Measurements from ENCODE around the gene SOX9. TPM values are rescaled to one million over a fixed set of nuclear protein-coding genes. Genes with fewer than 3 reads are reported as not detected.

SOX9 gene
- 1 to 10 TPM; 6.6 to 9.6 TPM for total RNA-seq
- 10 to 100 TPM; 52.8 to 81.5 (median 63.3) TPM for polyA plus RNA-seq (ENCODE audit: insufficient read length in 6 of 6)
- long read RNA-seq, donor 1, transcript SOX9-201 (3 exons, 3,935 nt): major isoform, 38 of 54 reads
- long read RNA-seq, donor 1, partial matches to known transcripts: 16 of 54 reads
- long read RNA-seq, donor 1, other reads (novel, unspliced or antisense): 0 of 54 reads
- long read RNA-seq, donor 2, transcript SOX9-201 (3 exons, 3,935 nt): major isoform, 38 of 53 reads
- long read RNA-seq, donor 2, partial matches to known transcripts: 15 of 53 reads
- long read RNA-seq, donor 2, other reads (novel, unspliced or antisense): 0 of 53 reads
- long read RNA-seq, donor 3, transcript SOX9-201 (3 exons, 3,935 nt): major isoform, 20 of 20 reads
- long read RNA-seq, donor 3, partial matches to known transcripts: 0 of 20 reads
- long read RNA-seq, donor 3, other reads (novel, unspliced or antisense): 0 of 20 reads
- long read RNA-seq, donor 4, partial matches to known transcripts: 0 of 2 reads
- long read RNA-seq, donor 4, other reads (novel, unspliced or antisense): 2 of 2 reads
- long read RNA-seq, donor 5, transcript SOX9-201 (3 exons, 3,935 nt): major isoform, 31 of 40 reads
- long read RNA-seq, donor 5, partial matches to known transcripts: 9 of 40 reads
- long read RNA-seq, donor 5, other reads (novel, unspliced or antisense): 0 of 40 reads
- long read RNA-seq, donor 6, transcript SOX9-201 (3 exons, 3,935 nt): major isoform, 10 of 10 reads
- long read RNA-seq, donor 6, partial matches to known transcripts: 0 of 10 reads
- long read RNA-seq, donor 6, other reads (novel, unspliced or antisense): 0 of 10 reads
- long read RNA-seq, donor 7, transcript SOX9-201 (3 exons, 3,935 nt): major isoform, 16 of 16 reads
- long read RNA-seq, donor 7, partial matches to known transcripts: 0 of 16 reads
- long read RNA-seq, donor 7, other reads (novel, unspliced or antisense): 0 of 16 reads
- long read RNA-seq, donor 8, transcript SOX9-201 (3 exons, 3,935 nt): major isoform, 35 of 40 reads
- long read RNA-seq, donor 8, partial matches to known transcripts: 5 of 40 reads
- long read RNA-seq, donor 8, other reads (novel, unspliced or antisense): 0 of 40 reads
- long read RNA-seq, donor 9: 0 reads
- long read RNA-seq, donor 10: 0 reads
- long read RNA-seq, donor 11: 0 reads
- long read RNA-seq, donor 12, transcript SOX9-201 (3 exons, 3,935 nt): major isoform, 8 of 8 reads
- long read RNA-seq, donor 12, partial matches to known transcripts: 0 of 8 reads
- long read RNA-seq, donor 12, other reads (novel, unspliced or antisense): 0 of 8 reads

DNA sequence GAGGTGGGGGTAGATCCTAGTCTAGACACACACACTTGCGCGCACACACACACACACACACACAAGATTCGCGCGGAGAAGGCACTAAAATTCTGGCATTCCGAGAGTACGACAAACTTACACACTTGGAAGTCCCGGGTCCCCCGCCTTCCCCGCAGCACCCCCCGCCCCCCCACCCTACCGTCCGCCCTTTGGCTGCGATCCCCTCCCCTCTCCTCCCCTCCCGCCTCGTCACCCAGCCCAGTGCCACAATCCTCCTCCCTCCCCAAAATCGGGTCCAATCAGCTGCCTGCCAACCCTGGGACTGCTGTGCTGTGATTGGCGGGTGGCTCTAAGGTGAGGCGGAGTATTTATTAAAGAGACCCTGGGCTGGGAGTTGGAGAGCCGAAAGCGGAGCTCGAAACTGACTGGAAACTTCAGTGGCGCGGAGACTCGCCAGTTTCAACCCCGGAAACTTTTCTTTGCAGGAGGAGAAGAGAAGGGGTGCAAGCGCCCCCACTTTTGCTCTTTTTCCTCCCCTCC, at the start of gene SOX9:
SOX9 (plus strand) TSS at position 379 of the 522 bp plus-strand sequence. CDS start 372 bp downstream, outside the sequence.
- Histone ChIP-seq H3K27ac (peak within 1 kb of the TSS; percentile 41 to 46), H3K4me1 (peaks cover 12 to 15% of the 10 kb centered on the region in 2 donors), H3K27me3 (peaks cover 59 to 100% of the 10 kb centered on the region in 2 donors), H3K4me3 (peak within 1 kb of the TSS; percentile 41 to 53), H3K9me3 (no peaks in the 10 kb centered on the region), H3K36me3 (no peaks in the 10 kb centered on the region)
- ATAC-seq (peak; percentile 90), DNase-seq (peak; percentile 80 to 94 (median 86))
- intact Hi-C loops (cut with DNase I): no loop called here
- TF ChIP-seq, protein P1, sequence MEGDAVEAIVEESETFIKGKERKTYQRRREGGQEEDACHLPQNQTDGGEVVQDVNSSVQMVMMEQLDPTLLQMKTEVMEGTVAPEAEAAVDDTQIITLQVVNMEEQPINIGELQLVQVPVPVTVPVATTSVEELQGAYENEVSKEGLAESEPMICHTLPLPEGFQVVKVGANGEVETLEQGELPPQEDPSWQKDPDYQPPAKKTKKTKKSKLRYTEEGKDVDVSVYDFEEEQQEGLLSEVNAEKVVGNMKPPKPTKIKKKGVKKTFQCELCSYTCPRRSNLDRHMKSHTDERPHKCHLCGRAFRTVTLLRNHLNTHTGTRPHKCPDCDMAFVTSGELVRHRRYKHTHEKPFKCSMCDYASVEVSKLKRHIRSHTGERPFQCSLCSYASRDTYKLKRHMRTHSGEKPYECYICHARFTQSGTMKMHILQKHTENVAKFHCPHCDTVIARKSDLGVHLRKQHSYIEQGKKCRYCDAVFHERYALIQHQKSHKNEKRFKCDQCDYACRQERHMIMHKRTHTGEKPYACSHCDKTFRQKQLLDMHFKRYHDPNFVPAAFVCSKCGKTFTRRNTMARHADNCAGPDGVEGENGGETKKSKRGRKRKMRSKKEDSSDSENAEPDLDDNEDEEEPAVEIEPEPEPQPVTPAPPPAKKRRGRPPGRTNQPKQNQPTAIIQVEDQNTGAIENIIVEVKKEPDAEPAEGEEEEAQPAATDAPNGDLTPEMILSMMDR (IDR thresholded peaks at IDR 0.05): no peak

DNA sequence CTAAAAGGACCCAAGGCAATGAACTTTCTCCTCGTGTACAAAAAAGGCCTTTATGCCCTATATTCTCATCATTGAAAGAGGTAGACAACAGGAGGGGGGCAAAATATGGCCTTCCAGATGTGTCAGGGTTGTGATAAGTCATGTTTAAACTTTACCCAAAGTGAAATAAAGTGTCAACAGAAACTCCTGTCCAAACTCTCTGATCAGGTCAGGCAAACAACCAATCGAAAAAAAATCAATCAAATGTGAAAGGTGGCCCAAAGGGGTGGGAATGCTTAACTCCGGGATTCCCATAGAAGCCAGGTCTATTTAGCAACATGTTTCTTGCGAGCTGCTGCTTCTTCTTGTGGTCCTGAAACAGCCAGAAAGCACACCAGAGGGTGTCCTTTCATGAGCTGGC, 49.5 kb upstream of the SOX9 start:
- ATAC-seq: no peak
- intact Hi-C loops (cut with DNase I): no loop called here
- TF ChIP-seq, protein P1 (IDR thresholded peaks at IDR 0.05): no peak

DNA sequence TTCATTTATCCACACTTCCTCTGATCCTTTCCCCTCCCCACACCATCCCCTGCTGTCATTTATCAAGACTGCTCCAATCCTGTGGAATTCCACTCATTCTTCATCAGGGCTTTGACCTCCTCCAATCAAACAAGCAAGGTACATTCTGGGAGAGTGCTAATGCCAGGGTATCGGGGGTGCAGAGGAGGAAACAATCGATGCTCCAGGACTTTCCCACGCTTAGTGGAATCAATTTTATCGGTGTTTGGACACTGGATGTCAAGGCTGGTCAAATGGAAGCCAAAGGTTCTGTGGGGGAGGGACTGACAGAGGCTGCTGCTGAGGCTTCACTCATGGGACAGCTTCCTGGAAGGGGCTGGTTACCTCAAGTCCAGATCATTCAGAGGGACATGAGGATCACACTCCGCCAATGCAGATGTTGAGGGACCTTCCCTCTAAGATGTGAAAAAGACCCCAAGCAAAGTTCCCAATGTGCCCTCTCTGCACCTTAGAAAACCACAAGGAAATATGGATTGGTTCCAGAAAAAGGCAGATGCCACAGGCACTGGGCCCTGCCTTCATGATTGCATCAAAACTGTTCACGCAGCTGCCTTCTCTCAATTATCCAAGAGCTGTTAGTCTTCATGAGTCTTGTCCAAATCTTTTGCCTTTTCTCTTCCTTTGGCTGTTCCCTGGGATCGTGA, 44.7 kb upstream of the SOX9 start:
- no peaks in the 10 kb centered on the region for H3K4me1 ChIP-seq
- ATAC-seq: no peak
- no peak for DNase-seq
- no peaks in the 10 kb centered on the region for H3K27me3 ChIP-seq
- intact Hi-C loops (cut with DNase I): no loop called here
- H3K4me3 ChIP-seq: no peak overlapping the region
- no peak overlapping the region for H3K27ac ChIP-seq
- H3K9me3 ChIP-seq: peaks cover 0 to 3% of the 10 kb centered on the region in 2 donors
- TF ChIP-seq, protein P1 (IDR thresholded peaks at IDR 0.05): no peak
- no peaks in the 10 kb centered on the region for H3K36me3 ChIP-seq

More for the DNA sequence above, 49.5 kb upstream of the SOX9 start:
- DNase-seq: no peak
- no peaks in the 10 kb centered on the region for H3K36me3 ChIP-seq
- H3K9me3 ChIP-seq: no peaks in the 10 kb centered on the region
- H3K4me1 ChIP-seq: no peaks in the 10 kb centered on the region
- no peak overlapping the region for H3K27ac ChIP-seq
- no peaks in the 10 kb centered on the region for H3K27me3 ChIP-seq
- H3K4me3 ChIP-seq: no peak overlapping the region

DNA sequence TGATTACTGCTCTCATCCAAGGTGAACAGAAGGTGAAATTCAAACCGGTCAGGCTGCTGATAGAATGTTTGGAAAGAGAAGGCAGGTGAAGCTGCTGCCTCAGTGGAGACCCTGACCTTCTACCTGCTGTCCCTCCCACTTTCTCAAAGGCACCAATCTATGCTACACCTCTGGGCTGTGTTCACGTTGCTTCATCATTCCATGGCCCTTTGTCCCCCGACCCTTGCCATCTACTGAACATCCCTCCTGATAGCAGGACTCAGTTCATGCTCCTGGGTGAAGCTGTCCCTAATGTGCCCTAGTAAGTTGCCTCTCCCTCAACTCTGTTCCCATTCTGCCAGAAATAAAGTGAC, 44.2 kb upstream of the SOX9 start:
- DNase-seq (no peak), ATAC-seq (no peak)
- no peaks in the 10 kb centered on the region for H3K36me3 ChIP-seq
- no peak overlapping the region for H3K4me3 ChIP-seq
- H3K4me1 ChIP-seq: no peaks in the 10 kb centered on the region
- H3K9me3 ChIP-seq: peaks cover 0 to 3% of the 10 kb centered on the region in 2 donors
- intact Hi-C loops (cut with DNase I): no loop called here
- H3K27ac ChIP-seq: no peak overlapping the region
- TF ChIP-seq, protein P1 (IDR thresholded peaks at IDR 0.05): no peak
- H3K27me3 ChIP-seq: no peaks in the 10 kb centered on the region
